HG03103 (cell line): ENCODE data around the gene NFS1.
"Not testable (repeated sequence)": the region's sequence is repeated elsewhere in the genome, so short reads cannot be mapped to it uniquely, and the experiment has no call there.

Source experiments
- ATAC-seq: cut with Tn5 transposase; IDR thresholded peaks from one replicate; pipeline ENCODE4 v1.9.1; 2021; ENCODE audit warnings: low read depth; ENCODE audit not compliant: unreplicated experiment

NFS1 gene

DNA sequence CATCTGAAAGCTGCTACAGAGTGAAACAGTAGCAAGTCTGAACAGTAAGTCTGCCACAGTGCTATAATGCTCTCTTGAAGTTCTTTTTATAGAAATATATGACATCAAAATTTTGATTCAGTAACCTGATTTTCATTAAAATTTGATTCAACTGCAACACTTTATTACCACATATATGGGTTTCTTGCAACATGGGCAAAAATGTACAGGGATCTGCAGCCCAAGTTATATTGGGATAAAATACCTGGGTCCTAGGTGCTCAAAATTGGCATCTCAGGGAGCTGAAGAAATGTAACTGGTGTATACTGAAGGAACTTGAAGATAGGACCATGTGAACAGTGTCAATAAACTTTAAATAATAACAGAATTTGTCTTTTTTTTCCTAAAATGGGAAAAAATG lies 10.9 kb upstream of the NFS1 start:
- ATAC-seq = no peak

DNA sequence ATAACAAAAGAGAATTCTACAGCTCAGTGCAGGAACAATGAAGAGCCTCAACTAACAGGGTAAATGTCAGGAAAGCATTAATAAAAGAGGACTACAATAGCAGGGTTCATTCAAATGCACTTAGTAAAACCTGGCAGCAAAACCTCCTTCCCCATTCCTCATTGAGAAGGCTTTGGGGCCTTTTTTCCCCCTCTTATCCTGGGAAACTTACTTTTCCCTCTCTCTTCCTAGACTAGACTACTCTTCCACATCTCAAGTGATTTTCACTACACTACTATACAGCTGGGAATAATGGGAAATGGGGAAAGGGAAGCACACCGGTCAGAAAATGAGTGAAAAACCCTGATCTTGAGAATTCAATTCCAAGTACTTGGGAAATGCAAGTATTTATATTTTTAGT lies 10.1 kb upstream of the NFS1 start:
- ATAC-seq = no peak

GRCh38 chr20:35708502-35708901 lies 9.3 kb upstream of the NFS1 start:
- ATAC-seq = no peak

DNA sequence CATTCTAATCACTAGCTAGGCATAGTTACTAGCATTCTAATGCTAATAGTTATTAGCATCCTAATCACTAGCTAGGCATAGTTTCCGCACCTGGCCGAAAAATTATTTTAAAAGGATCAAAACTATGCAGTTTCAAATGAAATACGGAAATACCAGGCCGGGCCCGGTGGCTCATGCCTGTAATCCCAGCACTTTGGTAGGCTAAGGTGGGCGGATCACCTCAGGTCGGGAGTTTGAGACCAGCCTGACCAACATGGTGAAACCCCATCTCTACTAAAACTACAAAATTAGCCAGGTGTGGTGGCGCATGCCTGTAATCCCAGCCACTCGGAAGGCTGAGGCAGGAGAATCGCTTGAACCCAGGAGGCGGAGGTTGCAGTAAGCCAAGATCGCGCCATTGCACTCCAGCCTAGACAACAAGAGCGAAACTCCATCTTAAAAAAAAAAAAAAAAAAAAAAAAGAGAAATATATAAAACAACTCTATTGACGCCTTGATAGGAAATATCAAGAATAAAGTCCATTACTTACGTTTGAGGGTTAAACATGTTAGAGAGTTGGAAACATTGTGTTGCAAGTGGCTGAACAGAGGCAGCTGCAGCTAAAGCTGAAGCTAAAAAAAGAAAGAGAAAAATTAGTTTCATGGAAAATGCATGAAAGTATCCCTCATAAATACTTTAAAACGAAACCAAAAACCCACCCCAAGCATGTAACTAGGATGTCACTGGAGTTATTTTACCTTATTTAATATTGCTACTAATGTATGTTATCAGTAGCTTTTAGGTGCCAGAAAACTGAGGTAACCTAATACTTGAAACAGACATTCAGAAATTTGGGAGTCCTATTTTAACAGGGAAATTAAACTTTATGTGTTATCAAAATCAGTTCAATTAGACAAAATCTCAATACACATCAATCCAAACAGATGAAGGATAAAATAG lies 7.7 kb upstream of the NFS1 start:
- not testable (repeated sequence) for ATAC-seq

DNA sequence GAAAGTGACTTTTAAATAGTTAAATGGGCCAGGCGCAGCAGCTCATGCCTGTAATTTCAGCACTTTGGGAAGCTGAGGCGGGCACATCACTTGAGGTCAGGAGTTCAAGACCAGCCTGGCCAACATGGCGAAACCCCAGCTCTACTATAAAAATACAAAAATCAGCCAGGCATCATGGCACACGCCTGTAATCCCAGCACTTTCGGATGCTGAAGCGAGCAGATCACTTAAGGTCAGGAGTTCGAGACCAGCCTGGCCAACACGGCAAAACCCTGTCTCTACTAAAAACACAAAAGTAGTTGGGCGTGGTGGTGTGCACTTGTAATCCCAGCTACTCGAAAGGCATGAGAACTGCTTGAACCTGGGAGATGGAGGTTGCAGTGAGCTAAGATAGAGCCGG lies 6.7 kb upstream of the NFS1 start:
- ATAC-seq = not testable (repeated sequence)

GRCh38 chr20:35704514-35705261 lies 5.5 kb upstream of the NFS1 start:
- no peak for ATAC-seq

DNA sequence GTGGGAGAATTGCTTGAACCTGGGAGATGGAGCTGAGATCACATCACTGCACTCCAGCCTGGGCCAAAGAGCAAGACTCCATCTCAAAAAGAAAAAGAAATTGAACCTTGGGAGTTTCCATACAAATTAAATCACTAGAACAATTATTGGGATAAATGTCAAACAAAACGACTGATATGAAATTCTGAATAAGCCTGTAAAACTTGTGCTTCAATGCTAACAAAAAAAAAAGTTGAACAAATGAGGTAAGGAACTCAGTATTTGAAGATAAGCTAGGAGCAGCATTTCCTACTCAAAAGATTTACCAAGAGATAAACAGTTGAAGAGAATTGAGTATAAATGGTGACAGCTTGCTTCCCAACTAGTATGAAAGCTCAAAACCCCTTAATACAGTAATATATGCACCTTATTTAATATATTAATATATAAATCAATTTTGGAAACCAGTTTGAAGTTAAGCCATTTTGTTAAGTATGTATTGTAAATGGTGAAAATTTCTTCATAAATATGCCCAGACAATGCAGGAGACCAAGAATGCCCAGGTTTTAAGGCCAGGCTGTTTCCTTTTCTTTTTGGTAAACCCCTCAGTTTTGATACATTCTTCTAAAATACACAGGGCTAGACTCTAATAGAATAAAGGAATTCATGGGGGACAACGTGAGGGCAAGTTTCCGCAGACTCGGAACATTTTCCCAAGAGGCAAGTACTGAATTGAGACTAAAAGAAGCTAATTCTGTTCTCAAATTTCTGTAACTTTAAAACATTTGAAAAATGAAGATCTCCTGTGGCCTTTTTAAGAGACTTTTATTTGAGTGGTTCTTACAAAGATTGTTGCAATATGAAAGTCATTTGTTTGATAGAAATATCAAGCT lies 3.9 kb upstream of the NFS1 start:
- ATAC-seq = no peak

- ATAC-seq = no peak
Measured at GRCh38 chr20:35702051-35702823, 3.1 kb upstream of the NFS1 start.

DNA sequence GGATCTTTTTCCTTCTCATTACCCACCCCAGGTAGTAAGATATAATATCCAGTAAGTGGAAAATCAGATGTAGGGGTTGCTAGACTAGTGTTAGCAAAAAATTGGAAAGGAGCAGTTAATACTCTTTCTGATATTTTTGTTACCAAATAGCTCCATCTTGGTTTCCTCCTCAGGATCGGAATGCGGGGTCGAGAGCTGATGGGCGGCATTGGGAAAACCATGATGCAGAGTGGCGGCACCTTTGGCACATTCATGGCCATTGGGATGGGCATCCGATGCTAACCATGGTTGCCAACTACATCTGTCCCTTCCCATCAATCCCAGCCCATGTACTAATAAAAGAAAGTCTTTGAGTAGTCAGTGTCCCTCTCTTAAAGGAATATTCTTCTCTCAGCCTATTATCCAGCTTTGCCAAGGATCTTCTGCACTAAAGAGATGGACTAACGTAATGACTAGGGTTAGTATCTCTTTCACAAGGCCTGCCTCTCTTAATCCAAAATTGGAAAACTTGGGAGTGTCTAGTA lies 1.5 kb upstream of the NFS1 start:
- no peak for ATAC-seq

DNA sequence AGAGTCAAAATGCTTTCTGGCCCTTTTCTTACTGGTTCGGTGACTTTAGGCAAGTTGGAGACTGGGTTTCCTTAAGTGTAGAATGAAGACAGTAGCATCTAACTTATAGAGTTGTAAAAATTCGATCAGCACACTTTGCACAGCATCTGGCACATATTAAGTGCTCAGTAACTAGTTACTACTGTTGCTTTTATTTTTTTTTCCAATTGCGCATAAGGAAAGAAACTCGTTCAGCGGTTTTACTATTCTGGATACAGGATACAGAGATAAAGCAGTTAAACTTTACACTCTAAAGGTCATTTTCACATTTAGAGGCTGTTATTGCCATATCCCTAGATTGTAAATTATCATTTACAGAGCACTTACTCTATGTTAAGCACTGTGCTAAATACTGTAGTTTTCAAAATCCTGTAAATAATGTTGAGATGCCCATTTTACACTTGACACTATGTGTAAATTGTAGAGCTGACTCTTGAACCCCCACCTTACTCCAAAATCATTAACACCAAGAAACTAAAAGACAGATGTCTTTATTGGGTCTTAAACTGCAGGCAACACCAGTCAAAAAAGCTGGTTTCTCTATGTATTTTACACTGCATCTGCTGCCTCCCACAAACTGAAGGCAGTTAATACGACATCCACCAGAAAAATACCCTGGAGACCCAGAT lies 939 bp upstream of the NFS1 start:
- no peak for ATAC-seq

DNA sequence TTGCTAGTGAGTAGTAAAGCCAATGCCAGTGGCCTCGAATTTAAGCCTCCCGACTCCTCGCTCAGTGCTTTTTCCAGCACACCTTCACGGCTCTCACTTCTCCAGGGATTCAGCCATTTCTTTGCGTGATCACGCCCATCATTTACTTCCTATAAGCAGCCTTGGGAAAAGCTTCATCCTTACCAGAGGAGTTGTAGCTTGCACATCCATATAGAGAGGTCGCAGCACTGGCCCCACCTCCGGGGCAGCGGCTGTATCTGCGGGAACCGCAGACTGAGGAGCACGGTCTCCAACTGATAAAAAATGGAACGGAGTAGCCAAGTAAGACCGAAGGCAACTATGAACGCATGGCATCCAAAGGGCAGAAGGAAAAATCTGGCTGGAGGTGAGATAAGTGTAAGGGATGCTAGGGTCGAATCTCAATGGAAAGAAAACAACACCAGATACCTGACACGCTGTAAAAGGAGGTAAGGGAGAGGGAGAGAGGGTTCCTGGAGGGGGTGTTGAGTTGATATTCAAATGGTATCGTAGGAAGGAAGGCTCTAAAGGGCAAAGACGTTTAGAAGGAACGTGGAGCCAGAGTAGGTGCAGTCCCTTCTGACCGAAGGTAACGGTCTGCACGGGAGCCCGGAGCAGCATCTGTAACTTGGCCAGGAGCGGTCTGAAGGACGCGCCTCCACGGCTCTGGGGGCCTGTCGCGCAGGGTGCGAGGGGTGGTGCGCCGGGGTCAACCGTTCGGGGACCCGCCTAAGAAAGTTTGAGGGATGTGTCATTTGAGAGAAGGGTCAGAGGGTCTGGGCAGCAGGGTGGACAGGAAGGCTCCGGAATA lies 640 bp downstream of the NFS1 start:
- ATAC-seq = no peak

GRCh38 chr20:35697696-35698297 lies 1.4 kb downstream of the NFS1 start:
- ATAC-seq = no peak

- no peak for ATAC-seq
Measured at GRCh38 chr20:35695978-35696377, 3.2 kb downstream of the NFS1 start.

DNA sequence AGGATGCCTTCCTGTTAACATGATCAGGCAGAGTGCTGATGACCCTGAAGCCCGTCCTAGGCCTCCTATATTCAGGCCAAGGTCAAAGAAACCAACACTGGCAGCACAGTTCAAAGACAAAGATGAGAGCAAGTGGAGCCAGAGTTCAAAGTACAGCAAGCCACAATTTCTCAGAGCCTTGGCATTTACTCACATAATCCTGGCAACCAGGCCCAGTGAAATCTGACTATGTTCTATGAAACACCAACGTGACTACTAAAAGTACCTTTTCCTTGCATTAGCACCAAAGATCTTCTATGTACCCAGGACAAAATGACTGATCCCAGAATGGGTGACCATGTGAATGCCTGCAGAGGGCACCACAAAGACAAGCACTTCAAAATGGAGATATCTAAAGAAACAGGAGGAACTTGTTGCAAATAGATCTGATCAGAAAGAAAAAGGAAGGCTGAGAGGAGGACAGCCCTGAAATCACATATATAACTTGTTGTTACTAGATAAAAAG lies 3.9 kb downstream of the NFS1 start:
- no peak for ATAC-seq

DNA sequence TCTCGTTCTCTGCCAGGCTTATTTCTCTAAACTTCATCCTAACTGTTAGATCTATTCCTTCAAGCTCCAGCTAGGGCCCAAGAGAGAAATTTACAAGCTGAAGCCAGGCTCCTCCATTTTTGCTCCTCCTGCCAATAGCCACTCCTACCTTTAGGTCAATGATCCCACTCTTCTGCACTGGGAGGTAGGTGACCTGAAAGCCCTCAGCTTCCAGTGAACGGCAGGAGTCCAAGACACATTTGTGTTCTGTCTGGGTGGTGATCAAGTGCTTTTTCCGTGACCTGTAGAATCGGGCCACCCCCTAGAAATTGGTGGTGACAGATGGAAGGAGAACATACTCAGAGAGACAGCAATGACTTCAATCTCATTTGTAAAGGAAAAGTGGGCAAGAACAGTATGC lies 8.9 kb downstream of the NFS1 start:
- ATAC-seq = no peak

DNA sequence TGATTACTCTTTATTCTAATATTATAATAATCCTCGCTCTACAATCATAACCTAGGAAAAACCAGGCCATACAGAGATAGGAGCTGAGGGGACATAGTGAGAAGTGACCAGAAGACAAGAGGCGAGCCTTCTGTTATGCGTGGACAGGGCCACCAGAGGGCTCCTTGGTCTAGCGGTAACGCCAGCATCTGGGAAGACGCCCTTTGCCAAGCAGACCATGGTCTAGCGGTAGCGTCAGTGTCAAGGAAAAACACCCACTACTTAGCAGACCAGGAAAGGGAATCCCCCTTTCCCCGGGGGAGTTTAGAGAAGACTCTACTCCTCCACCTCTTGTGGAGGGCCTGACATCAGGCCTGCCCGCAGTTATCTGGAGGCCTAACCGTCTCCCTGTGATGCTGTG lies 12.3 kb downstream of the NFS1 start:
- not testable (repeated sequence) for ATAC-seq

DNA sequence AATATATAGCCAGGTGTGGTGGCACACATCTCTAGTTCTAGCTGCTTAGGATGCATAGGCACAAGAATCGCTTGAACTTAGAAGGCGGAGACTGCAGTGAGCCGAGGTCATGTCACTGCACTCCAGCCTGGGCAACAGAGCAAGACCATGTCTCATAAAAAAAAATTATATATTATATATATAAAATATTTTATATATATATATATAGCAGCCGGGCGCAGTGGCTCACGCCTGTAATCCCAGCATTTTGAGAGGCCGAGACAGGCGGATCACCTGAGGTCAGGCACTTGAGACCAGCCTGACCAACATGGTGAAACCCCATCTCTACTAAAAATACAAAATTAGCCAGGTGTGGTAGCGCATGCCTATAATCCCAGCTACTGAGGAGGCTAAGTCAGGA lies 13.8 kb downstream of the NFS1 start:
- ATAC-seq = not testable (repeated sequence)

DNA sequence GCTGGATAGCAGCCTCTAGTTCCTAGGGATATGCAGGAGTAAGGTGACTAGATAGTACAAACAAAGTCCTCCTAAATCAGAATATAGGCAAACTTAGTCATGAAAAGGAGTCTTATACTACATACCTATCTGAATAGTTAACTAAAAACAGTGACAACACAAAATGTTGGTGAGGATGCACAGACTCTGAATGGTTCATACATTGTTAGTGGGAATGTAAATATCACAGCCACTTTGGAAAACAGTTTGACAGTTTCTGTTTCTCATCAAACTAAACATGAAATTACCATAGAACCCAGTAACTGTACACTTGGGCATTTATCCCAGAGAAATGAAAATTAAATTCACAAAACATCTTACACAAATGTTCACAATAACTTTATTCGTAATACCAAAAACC lies 17.2 kb downstream of the NFS1 start:
- ATAC-seq = no peak
